Measurements from ENCODE around the gene TNFRSF1A.
A peak's percentile ranks its signal among the peaks of the same experiment; 100 is the strongest.

The TNFRSF1A gene

DNA sequence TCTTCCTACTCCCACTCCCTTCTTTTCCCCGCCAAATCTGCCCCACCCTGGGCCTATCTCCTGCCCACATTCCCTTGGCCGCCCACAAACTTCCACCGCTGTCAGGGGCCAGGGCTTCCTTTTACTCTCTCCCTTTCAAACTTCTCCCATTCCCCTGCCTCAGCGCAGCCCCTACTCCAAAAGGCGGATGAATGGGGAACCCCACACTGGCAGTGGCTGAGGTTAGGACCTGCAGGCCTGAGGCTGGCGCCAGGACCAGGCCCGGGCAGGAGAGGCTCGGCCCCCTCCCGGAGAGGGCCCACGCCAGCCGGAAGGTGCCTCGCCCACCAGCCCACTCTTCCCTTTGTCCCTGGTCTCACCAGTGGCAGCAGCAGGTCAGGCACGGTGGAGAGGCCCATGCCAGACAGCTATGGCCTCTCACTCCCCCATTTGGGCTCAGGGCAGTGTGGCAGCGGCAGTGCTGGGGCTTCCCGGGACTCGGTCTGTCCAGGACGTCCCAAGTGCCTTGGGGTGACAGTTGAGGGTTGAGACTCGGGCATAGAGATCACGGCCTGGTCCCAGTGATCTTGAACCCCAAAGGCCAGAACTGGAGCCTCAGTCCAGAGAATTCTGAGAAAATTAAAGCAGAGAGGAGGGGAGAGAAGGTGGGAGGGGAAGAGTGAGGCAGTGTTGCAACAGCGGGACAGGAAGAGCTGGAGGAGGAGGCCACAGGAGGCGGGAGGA is at the start of gene TNFRSF1A:
Gene TNFRSF1A (minus strand): TSS at position 660 of the 723 bp plus-strand sequence. CDS start 262 bp downstream, at position 398.
- Mint-ChIP-seq H3K36me3 (ENCODE audit: low read depth) (peaks cover 8% of the 10 kb centered on the region), H3K4me3 (no peak within 1 kb of the TSS), H3K27ac (no peak within 1 kb of the TSS), H3K4me1 (ENCODE audit: low read depth) (peaks cover 39% of the 10 kb centered on the region), H3K27me3 (no peaks in the 10 kb centered on the region), H3K9me3 (no peaks in the 10 kb centered on the region)
- DNase-seq: peak; percentile 69

DNA sequence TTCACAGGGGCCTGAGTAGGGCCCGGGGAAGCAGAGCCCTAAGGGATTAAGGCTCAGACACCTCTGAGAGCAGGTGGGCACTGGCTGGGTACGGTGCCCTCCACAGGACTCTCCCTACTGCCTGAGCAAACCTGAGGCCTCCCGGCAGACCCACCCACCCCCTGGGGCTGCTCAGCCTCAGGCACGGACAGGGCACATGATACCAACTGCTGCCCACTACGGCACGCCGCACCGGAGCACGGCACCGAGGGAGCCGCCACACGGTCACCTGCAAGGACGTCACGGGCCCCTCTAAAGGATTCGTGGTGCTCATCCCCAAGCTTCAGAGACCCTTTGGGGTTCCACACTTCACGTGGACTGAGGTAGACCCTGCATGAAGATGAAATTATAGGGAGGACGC is 49.1 kb upstream of the TNFRSF1A start:
- Mint-ChIP-seq H3K27ac (no peak overlapping the region), H3K27me3 (no peaks in the 10 kb centered on the region), H3K4me1 (ENCODE audit: low read depth) (no peaks in the 10 kb centered on the region), H3K36me3 (ENCODE audit: low read depth) (no peaks in the 10 kb centered on the region), H3K4me3 (no peak overlapping the region), H3K9me3 (no peaks in the 10 kb centered on the region)
- no peak for DNase-seq

DNA sequence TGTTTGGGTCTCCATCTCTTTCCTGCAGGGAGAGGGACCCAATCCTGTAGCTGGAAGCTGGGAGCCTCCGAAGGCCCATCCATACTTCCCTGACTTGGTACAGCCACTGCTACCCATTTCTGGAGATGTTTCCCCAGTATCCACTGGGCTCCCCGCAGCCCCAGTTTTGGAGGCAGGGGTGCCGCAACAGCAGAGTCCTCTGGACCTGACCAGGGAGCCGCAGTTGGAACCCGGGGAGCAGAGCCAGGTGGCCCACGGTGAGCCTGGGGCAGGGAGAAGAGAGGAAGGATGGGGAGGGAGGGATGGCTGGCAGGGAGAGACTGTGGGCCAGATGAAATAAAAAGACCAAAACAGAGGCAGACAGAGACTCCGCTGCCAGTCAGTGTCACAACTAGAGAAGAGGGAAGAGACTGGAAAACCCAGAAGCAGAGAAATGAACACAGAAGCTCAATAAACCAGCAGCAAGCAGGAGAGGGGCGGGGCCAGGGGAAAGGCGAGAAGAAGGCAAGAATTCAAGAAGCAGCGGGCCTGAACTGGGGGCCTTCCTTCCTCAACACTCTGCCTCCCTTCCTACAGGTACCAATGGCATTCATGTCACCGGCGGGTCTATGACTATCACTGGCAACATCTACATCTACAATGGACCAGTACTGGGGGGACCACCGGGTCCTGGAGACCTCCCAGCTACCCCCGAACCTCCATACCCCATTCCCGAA is 48.4 kb upstream of the TNFRSF1A start:
- H3K27ac Mint-ChIP-seq: no peak overlapping the region
- no peak overlapping the region for H3K4me3 Mint-ChIP-seq
- no peaks in the 10 kb centered on the region for H3K9me3 Mint-ChIP-seq
- peaks cover under 1% of the 10 kb centered on the region for H3K27me3 Mint-ChIP-seq
- H3K4me1 Mint-ChIP-seq (ENCODE audit: low read depth): no peaks in the 10 kb centered on the region
- no peaks in the 10 kb centered on the region for H3K36me3 Mint-ChIP-seq (ENCODE audit: low read depth)
- DNase-seq: no peak

DNA sequence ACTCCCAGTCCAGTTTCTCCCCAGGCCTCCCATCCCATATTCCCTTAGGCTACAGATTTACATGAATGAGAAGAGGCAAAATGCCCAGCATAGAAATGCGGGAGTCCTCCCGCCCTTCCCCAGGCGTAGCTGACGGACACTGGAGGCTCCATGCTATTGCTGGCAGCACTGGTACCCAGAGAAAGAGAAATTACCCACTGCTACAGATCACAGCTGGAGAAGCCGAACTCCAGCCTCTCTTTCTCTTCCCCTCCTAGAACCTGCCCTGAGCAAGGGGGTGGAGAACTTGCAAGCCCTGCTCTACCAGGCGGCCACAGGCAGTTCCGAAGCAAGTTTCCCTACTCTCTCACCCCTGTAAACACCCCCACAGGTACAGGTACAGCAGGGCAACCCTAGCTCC is 45.7 kb upstream of the TNFRSF1A start:
- Mint-ChIP-seq H3K9me3 (no peaks in the 10 kb centered on the region), H3K27me3 (peaks cover 14% of the 10 kb centered on the region), H3K4me3 (no peak overlapping the region), H3K27ac (no peak overlapping the region), H3K36me3 (ENCODE audit: low read depth) (no peaks in the 10 kb centered on the region), H3K4me1 (ENCODE audit: low read depth) (peaks cover 2% of the 10 kb centered on the region)
- DNase-seq: no peak

DNA sequence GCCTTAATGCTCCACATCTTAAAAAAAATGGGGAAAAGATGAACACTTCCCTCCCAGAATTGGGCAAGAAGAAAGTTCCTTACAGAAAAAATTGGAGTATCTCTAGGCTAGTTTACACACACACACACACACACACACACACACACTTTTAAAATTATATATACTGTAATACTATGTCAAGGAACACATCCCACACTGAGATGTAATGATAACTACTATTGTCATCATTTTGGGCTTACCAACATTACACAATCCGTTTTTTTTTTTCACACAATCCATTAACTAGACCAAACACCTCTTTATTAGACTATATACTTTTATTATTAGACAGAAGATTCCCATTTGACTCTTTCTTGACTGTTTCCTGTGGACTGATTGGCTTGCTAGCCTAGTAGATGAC is 44.6 kb upstream of the TNFRSF1A start:
- H3K9me3 Mint-ChIP-seq: no peaks in the 10 kb centered on the region
- DNase-seq: no peak
- H3K27ac Mint-ChIP-seq: no peak overlapping the region
- H3K4me1 Mint-ChIP-seq (ENCODE audit: low read depth): peaks cover 2% of the 10 kb centered on the region
- no peaks in the 10 kb centered on the region for H3K36me3 Mint-ChIP-seq (ENCODE audit: low read depth)
- H3K27me3 Mint-ChIP-seq: peaks cover 24% of the 10 kb centered on the region
- no peak overlapping the region for H3K4me3 Mint-ChIP-seq

DNA sequence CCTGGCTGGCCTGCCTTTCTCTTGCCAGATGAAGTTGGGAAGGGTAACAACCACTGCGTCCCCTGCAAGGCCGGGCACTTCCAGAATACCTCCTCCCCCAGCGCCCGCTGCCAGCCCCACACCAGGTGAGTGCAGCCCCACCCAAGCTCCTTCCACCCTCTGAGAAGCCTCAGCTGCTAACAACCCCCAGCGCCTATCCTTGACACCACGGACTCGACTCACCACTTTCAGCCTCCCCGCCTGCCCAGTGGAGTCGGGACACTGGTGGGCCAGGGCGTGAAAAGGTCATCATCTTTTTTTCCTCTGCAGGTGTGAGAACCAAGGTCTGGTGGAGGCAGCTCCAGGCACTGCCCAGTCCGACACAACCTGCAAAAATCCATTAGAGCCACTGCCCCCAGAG is 44.2 kb upstream of the TNFRSF1A start:
- peaks cover 26% of the 10 kb centered on the region for H3K27me3 Mint-ChIP-seq
- no peak for DNase-seq
- peaks cover 2% of the 10 kb centered on the region for H3K4me1 Mint-ChIP-seq (ENCODE audit: low read depth)
- H3K9me3 Mint-ChIP-seq: no peaks in the 10 kb centered on the region
- no peak overlapping the region for H3K27ac Mint-ChIP-seq
- no peaks in the 10 kb centered on the region for H3K36me3 Mint-ChIP-seq (ENCODE audit: low read depth)
- H3K4me3 Mint-ChIP-seq: no peak overlapping the region

DNA sequence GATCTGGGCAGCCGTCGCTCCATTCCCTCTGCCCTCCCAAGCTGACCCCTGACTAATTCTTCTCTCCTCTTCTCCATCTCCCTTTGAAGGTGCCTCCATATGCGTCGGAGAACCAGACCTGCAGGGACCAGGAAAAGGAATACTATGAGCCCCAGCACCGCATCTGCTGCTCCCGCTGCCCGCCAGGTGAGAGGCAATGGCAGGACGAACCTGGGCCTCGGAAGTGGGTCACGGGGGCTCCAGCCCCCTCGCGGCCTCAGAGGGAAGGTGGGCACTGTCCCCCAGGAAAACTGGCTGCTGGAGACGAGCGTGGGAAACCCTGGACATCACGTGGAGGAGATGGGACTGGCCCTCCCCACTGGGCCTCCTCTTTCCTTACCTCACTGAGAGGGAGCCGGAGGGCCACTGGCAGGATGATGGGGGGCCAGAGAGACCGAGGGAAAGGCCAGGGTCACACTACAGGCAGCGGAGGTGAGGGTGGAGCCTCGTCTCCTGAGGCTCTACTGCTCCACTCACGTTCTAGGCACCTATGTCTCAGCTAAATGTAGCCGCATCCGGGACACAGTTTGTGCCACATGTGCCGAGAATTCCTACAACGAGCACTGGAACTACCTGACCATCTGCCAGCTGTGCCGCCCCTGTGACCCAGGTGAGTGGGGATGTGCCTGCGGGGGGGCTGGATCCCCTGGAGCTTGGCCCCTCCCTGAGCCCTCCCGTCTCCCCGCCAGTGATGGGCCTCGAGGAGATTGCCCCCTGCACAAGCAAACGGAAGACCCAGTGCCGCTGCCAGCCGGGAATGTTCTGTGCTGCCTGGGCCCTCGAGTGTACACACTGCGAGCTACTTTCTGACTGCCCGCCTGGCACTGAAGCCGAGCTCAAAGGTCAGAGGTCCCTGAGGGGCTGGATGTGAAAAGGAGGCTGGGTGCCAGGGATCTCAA is 42.9 kb upstream of the TNFRSF1A start:
- no peak for DNase-seq
- H3K4me3 Mint-ChIP-seq: no peak overlapping the region
- H3K36me3 Mint-ChIP-seq (ENCODE audit: low read depth): no peaks in the 10 kb centered on the region
- H3K9me3 Mint-ChIP-seq: no peaks in the 10 kb centered on the region
- H3K4me1 Mint-ChIP-seq (ENCODE audit: low read depth): peaks cover 2% of the 10 kb centered on the region
- peaks cover 26% of the 10 kb centered on the region for H3K27me3 Mint-ChIP-seq
- H3K27ac Mint-ChIP-seq: no peak overlapping the region

DNA sequence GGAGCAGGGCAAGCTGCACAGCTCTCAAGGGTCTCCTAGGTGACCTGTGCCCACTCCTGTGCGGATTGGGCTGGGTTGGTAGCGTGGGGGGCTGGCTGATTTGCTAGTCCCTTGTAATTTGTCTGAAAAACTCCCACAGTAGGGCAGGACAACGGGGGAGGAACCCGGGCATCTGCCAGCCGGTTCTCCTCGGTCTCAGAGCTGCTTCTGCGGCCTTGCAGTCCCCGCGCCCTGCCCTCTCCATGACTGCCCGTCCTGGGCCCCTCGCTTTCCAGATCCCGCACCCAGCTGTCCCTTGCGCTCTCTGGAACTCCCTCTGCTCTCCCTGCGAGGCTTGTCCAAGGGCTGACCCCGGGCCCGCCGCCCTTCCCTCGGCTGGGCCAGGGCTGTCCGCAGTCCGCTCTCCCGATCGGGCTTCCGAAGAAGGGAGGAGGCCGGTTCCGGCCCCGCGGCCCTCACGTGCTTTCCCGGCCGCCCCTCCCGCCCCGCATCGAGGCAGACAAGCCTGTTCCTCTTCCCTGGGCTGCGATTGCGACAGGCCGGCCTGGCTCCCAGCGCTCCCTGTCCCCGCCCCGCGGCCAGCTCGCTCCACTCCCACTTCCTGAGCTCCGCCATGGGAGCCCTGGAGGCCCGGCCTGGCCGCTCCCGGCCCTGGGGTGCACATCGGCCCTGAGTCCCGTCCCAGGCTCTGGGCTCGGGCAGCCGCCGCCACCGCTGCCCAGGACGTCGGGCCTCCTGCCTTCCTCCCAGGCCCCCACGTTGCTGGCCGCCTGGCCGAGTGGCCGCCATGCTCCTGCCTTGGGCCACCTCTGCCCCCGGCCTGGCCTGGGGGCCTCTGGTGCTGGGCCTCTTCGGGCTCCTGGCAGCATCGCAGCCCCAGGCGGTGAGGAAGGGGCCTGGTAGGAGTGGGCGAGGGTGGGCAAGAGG is 42.0 kb upstream of the TNFRSF1A start, which contains the start of gene LTBR:
Gene LTBR (plus strand): TSS at position 591 of the 927 bp plus-strand sequence. CDS start 197 bp downstream, at position 788.
- peaks cover 26% of the 10 kb centered on the region for H3K27me3 Mint-ChIP-seq
- H3K27ac Mint-ChIP-seq: no peak within 1 kb of the TSS
- no peaks in the 10 kb centered on the region for H3K9me3 Mint-ChIP-seq
- H3K36me3 Mint-ChIP-seq (ENCODE audit: low read depth): no peaks in the 10 kb centered on the region
- peak; percentile 53 for DNase-seq
- H3K4me1 Mint-ChIP-seq (ENCODE audit: low read depth): peaks cover 2% of the 10 kb centered on the region
- H3K4me3 Mint-ChIP-seq: no peak within 1 kb of the TSS

DNA sequence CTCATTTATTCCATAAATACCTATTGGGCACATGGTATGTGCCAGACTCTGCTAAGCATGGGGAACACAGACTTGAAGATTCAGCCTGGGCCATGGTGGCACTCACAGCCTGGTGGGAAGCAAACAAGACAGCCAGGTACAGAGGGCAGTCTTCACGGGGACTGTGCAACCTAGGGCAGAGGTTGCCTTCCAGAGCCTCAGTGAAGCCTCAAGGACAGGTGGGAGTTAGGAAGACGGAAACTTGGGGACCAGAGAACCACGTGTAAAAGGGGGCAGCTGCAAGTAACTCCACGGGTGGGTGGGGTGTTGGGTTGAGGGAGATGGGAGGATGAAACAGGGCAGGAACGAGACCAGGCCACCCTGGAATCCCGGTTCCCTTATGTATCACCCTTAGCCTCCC is 41.1 kb upstream of the TNFRSF1A start:
- Mint-ChIP-seq H3K9me3 (no peaks in the 10 kb centered on the region), H3K27me3 (peaks cover 26% of the 10 kb centered on the region), H3K27ac (no peak overlapping the region), H3K4me3 (no peak overlapping the region), H3K4me1 (ENCODE audit: low read depth) (peaks cover 2% of the 10 kb centered on the region), H3K36me3 (ENCODE audit: low read depth) (no peaks in the 10 kb centered on the region)
- no peak for DNase-seq

DNA sequence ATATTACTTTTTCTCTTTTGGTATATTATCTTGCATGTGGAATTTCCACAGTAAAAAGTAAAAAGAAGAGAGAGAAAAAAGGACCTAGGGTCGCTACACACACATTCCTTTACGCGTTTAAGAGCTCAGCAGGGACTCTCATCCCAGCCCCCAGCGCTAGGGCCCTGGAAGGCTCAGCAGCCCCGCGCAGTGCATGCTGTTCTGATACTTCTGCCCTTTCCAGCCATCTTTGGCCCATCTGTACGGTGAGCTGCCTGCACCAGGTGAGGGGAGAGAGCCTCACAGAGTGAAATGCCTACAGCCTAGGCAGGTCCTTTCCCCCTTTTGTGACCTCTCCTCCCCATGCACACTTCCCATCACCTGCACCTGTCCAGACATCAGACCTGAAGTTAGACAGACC is 40.5 kb upstream of the TNFRSF1A start:
- Mint-ChIP-seq H3K9me3 (no peaks in the 10 kb centered on the region), H3K36me3 (ENCODE audit: low read depth) (no peaks in the 10 kb centered on the region)

DNA sequence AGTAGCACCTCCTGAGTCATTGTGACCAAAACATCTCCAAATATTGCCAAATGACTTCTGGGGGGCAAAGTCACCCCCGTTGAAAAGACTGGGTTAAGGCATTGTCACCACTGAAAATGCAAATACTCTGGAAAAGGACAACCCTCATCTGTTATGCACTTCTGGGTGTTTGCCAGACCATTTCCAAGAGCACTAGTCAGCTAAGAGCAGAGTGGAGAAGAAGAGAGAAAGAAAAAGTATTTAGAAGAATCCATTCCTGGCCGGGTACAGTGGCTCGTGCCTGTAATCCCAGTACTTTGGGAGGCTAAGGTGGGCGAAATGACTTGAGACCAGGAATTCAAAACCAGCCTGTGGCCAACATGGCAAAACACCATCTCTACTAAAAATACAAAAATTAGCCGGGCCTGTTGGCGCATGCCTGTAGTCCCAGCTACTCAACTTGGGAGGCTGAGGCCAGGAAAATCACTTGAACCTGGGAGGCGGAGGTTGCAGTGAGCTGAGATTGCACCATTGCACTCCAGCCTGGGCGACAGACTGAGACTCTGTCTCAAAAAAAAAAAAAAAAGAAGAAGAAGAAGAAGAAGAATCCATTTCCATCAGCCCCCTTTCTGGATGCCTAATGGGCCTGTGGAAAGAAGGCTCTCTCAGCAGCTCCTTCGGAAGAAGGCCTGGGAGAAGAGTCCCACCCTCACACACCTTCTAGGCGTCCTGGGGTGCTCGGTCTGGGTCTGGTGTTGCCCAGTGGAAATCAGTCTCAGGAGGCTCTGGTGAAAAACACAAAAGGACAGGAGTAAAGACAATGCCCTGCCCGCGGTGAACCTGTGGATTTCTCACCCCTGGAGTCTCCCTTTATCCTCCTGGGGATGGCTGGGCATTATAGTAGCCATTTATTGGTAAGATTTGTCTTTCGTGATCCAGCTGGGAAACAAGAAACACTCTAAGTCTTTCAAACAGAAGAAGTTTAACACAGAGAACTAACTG is 38.6 kb upstream of the TNFRSF1A start:
- H3K4me1 Mint-ChIP-seq (ENCODE audit: low read depth): peaks cover 23% of the 10 kb centered on the region
- H3K4me3 Mint-ChIP-seq: no peak overlapping the region
- H3K36me3 Mint-ChIP-seq (ENCODE audit: low read depth): no peaks in the 10 kb centered on the region
- peaks cover 26% of the 10 kb centered on the region for H3K27me3 Mint-ChIP-seq
- H3K27ac Mint-ChIP-seq: no peak overlapping the region
- H3K9me3 Mint-ChIP-seq: no peaks in the 10 kb centered on the region
- DNase-seq: peak; percentile 9

More for the DNA sequence above, 40.5 kb upstream of the TNFRSF1A start:
- no peak overlapping the region for H3K4me3 Mint-ChIP-seq
- H3K27ac Mint-ChIP-seq: no peak overlapping the region
- H3K27me3 Mint-ChIP-seq: peaks cover 26% of the 10 kb centered on the region
- H3K4me1 Mint-ChIP-seq (ENCODE audit: low read depth): peaks cover 6% of the 10 kb centered on the region
- no peak for DNase-seq

DNA sequence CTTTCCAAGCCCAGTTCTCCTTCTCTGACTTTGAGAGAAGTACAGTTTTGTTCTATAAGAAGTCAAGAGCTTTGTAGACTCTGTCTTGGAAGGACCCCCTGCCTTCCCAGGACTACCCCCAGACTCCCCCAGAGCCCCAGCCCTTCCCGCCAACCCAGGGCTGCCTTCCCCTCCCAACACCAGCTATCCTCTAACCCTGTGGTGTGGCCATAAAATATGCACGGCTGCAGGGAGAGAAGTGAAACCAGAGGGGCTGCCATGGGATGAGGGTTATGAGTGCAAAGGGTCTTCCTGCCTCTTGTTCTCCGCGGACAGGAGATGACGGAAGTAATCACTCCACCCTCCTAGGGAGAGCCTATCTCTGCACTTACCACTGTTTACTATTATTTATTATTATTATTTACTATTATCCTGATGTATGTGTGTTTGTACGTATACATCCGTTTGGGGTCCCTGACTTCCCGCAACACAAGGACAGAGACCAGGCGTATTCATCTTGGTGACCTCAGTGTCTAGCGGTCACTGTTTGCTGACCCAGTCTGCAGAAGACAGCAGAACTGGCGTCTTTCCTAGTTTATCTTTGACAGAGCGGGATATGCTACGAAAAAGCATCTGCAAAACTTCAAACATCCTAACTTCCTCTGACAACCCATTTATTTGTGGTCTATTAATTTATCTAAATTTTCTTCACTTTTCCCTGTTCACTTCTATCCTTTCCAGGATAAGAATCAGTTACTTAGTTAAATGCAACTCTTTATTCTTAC is 37.0 kb upstream of the TNFRSF1A start:
- Mint-ChIP-seq H3K27ac (no peak overlapping the region), H3K36me3 (ENCODE audit: low read depth) (no peaks in the 10 kb centered on the region), H3K4me3 (no peak overlapping the region), H3K4me1 (ENCODE audit: low read depth) (peaks cover 23% of the 10 kb centered on the region), H3K27me3 (peaks cover 18% of the 10 kb centered on the region), H3K9me3 (no peaks in the 10 kb centered on the region)
- no peak for DNase-seq
